WTC11 (cell line): Measurements from ENCODE around the gene TACR1.

Experiments
- CBFB ChIP-seq: sonication (generic); formaldehyde crosslinking; IDR thresholded peaks from 2 replicates; pipeline ENCODE4 v1.8.1; 2022; ENCODE audit warnings: mild to moderate bottlenecking, low read depth, missing genetic modification reagents
- CREB1 ChIP-seq: sonication (generic); formaldehyde crosslinking; IDR thresholded peaks from 2 replicates; pipeline ENCODE4 v1.8.0; 2023; ENCODE audit warnings: mild to moderate bottlenecking, missing genetic modification reagents
- SP1 ChIP-seq: sonication (generic); formaldehyde crosslinking; conservative IDR thresholded peaks from 2 replicates; pipeline ENCODE4 v1.8.1; 2022; ENCODE audit warnings: missing genetic modification reagents
- TF ChIP-seq, protein P1 (sequence below): fragments of 200-600 bp; IDR thresholded peaks from 2 replicates; pipeline ENCODE4 v1.8.0; 2022; ENCODE audit warnings: antibody characterized with exemption

DNA sequence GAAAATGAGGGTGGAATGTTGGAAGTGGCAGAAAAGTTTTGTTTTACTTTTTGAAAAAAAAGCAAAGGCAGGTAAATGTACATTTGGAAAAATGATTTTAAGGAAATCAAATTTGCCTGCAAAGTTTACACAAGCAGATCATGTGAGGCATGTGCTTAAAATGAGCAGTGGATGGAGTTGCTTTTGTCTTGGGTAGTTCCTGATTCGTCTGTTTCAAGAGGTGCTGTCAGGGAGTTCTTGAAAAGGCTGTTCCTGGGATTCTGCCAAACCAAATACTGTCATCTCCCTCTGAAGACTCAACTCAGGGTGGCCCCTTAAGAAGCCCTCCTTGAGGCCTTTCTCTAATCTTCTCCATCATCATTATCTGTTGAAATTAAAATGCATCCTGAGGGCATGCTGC, 59.0 kb downstream of the TACR1 start:
- TF ChIP-seq, protein P1, sequence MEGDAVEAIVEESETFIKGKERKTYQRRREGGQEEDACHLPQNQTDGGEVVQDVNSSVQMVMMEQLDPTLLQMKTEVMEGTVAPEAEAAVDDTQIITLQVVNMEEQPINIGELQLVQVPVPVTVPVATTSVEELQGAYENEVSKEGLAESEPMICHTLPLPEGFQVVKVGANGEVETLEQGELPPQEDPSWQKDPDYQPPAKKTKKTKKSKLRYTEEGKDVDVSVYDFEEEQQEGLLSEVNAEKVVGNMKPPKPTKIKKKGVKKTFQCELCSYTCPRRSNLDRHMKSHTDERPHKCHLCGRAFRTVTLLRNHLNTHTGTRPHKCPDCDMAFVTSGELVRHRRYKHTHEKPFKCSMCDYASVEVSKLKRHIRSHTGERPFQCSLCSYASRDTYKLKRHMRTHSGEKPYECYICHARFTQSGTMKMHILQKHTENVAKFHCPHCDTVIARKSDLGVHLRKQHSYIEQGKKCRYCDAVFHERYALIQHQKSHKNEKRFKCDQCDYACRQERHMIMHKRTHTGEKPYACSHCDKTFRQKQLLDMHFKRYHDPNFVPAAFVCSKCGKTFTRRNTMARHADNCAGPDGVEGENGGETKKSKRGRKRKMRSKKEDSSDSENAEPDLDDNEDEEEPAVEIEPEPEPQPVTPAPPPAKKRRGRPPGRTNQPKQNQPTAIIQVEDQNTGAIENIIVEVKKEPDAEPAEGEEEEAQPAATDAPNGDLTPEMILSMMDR: no peak
- TF ChIP-seq CREB1 (CRISPR knock-in tag) (no peak), SP1 (CRISPR knock-in tag) (no peak), CBFB (CRISPR knock-in tag) (no peak)
